Heart right ventricle (tissue), 16 donors: ENCODE data around the gene TRPM5. TPM values are rescaled to one million over a fixed set of nuclear protein-coding genes. Genes with fewer than 3 reads are reported as not detected.
"Not testable (repeated sequence)": the region's sequence is repeated elsewhere in the genome, so short reads cannot be mapped to it uniquely, and the experiment has no call there.

ENCODE experiments used
- ATAC-seq, 8 donors: fragments of 200-7000 bp; cut with Tn5 transposase; one replicate each; pipeline ENCODE4 v1.9.1; 2020; ENCODE audit warnings: mild to moderate bottlenecking in 8 of 8, moderate library complexity in 8 of 8, moderate number of reproducible peaks in 1 of 8
- DNase-seq, 2 donors: peaks; one replicate each; pipeline ENCODE4 v3.0.0-alpha.2; 2020
- H3K27ac ChIP-seq, 10 donors: fragments of 200-600 bp; sonication (generic) in 2 of 10; one replicate each; pipeline versions ENCODE4 v1.5.0 to v1.8.0; 2020 to 2022; ENCODE audit warnings: mild to moderate bottlenecking in 3 of 10
- H3K27me3 ChIP-seq, 7 donors: fragments of 200-600 bp; one replicate each; pipeline ENCODE4 v1.8.0; 2021 to 2022; ENCODE audit warnings: mild to moderate bottlenecking in 2 of 7
- H3K36me3 ChIP-seq, 9 donors: fragments of 200-600 bp; sonication (generic) in 1 of 9; one replicate each; pipeline versions ENCODE4 v1.5.0 to v1.8.0; 2020 to 2022; ENCODE audit warnings: mild to moderate bottlenecking in 2 of 9
- H3K4me1 ChIP-seq, 9 donors: fragments of 200-600 bp; sonication (generic) in 1 of 9; one replicate each; pipeline versions ENCODE4 v1.5.0 to v1.8.0; 2020 to 2022; ENCODE audit warnings: mild to moderate bottlenecking in 4 of 9
- H3K4me3 ChIP-seq, 10 donors: fragments of 200-600 bp; sonication (generic) in 2 of 10; one replicate each; pipeline versions ENCODE4 v1.5.0 to v1.8.0; 2020 to 2022; ENCODE audit warnings: mild to moderate bottlenecking in 7 of 10, moderate library complexity in 2 of 10
- H3K9me3 ChIP-seq, 11 donors: fragments of 200-600 bp in 10 of 11; sonication (generic) in 2 of 11; one replicate each; pipeline versions ENCODE4 v1.5.0 to v1.8.0; 2013 to 2022; ENCODE audit warnings: mild to moderate bottlenecking in 2 of 11, control low read depth in 1 of 11, moderate library complexity in 1 of 11
- CTCF ChIP-seq, 9 donors: fragments of 200-600 bp; sonication (generic) in 2 of 9; IDR thresholded peaks; one replicate each; pipeline versions ENCODE4 v1.5.0 to v1.8.0; 2021 to 2022; ENCODE audit warnings: antibody characterized with exemption in 9 of 9, mild to moderate bottlenecking in 5 of 9, moderate library complexity in 1 of 9
- WGBS, 2 donors: extraction: QIAGEN DNeasy Blood & Tissue Kit; methylation state at CpG; one replicate each; pipeline ENCODE4 v1.1.7; 2013; ENCODE audit warnings: inconsistent platforms in 1 of 2; 5-methylcytosine and 5-hydroxymethylcytosine counted together
- intact Hi-C, 10 donors: fragments of 100-400 bp; cut with DNase I; formaldehyde crosslinking; loops; one replicate each; pipeline versions ENCODE4 v1.11.1 to v1.14.2; 2022
- polyA plus RNA-seq, 2 donors: library from polyadenylated mRNA; stranded (reverse); fragments of 200-250 nt; gene quantifications; one replicate each; pipeline ENCODE4 v1.2.3, GENCODE V29; 2013
- total RNA-seq, 10 donors: library from RNA; stranded (reverse); fragmentation: NEBNext Ultra II Directional in 3 of 10; extraction: Animal tissue kit (Norgen Biotek cat#: 25700) in 3 of 10; gene quantifications; one replicate each; pipeline versions ENCODE4 v1.2.1 to v1.2.4, GENCODE V29; 2021 to 2023
- donor health status: Arrhythmogenic right ventricular cardiomyopathy.
- donor health status: ischemic (EF 13 %, LVEDD 7.1; RV severe dilation, severe dysfunction).
- donor health status: healthy with polysubstance abuse.
- donor health status: DM: no; HTN: yes; CAD: no.
- donor health status: DM: no; HTN: no; CAD: no.
- donor health status: ischemic (EF 25% LVEDD 6.9; RV normal size, moderate dysfunction).
- donor health status: ischemic (EF 25% LVEDD 5.7; RV mildly dilated, moderate dysfunction).
- donor health status: healthy.
- donor health status: DM: yes; HTN: yes; CAD: no.
- donor health status: Ischemic cardiomyopathy.
- donor health status: ischemic (EF 35%, LVEDD 5.7; RV mildly dilated, moderate dysfunction).
- donor health status: nonischemic (EF 11% LVEDD 7.7; RV severe dilation, severe dysfunction).
- donor health status: DM: yes; HTN: yes; CAD: no.
- donor health status: PGD.
- donor health status: ischemic (EF 29% LVEDD 5.4; RV normal size, mild dysfunction).
- donor health status: nonischemic (EF 23%, LVEDD 6.1; RV moderate dilation, normal function).

TRPM5 gene
- total and polyA plus RNA-seq, 12 donors, result not detected

- no peak for TF ChIP-seq CTCF (IDR thresholded peaks at IDR 0.05)
- intact Hi-C loops, result no loop called here
- peak overlapping the region in 1 of 10 donors; percentile 4 for H3K4me3 ChIP-seq
- peak in 6 of 8 donors; percentile 43 to 74 (median 62) for ATAC-seq
- H3K27me3 ChIP-seq, result no peaks in the 10 kb centered on the region
- peak overlapping the region in 1 of 10 donors; percentile 61 for H3K27ac ChIP-seq
- peaks cover 0 to 18% (median 0%) of the 10 kb centered on the region in 11 donors for H3K9me3 ChIP-seq
- H3K4me1 ChIP-seq, result peaks cover 0 to 50% (median 30%) of the 10 kb centered on the region in 9 donors
- no peak for DNase-seq
- WGBS, 2 donors, result 72 to 79% methylated on average over 7 of the region's 7 CpGs
- H3K36me3 ChIP-seq, result no peaks in the 10 kb centered on the region
Observed at GRCh38 chr11:2480874-2481220, 36.5 kb upstream of the TRPM5 start.

- intact Hi-C loops, ATAC-seq, DNase-seq, H3K4me3 ChIP-seq, H3K36me3 ChIP-seq, H3K27me3 ChIP-seq, H3K27ac ChIP-seq: not testable (repeated sequence)
- H3K4me1 ChIP-seq, result peaks cover 0 to 50% (median 30%) of the 10 kb centered on the region in 9 donors
- H3K9me3 ChIP-seq, result peaks cover 0 to 18% (median 0%) of the 10 kb centered on the region in 11 donors
- 68 to 78% methylated on average over 6 of the region's 6 CpGs for WGBS, 2 donors
Observed at GRCh38 chr11:2480067-2480873, 36.0 kb upstream of the TRPM5 start.

- Histone ChIP-seq H3K27me3 (no peaks in the 10 kb centered on the region), H3K9me3 (peaks cover 0 to 18% (median 0%) of the 10 kb centered on the region in 11 donors), H3K4me3 (no peak overlapping the region), H3K4me1 (peaks cover 2 to 50% (median 31%) of the 10 kb centered on the region in 9 donors), H3K27ac (no peak overlapping the region), H3K36me3 (no peaks in the 10 kb centered on the region)
- DNase-seq, result no peak
- intact Hi-C loops, result loop anchor here in 1 of 10 donors (2.0 kb wide), 1 partner anchor 31 kb away; no protein-coding TSS in a partner anchor
- no peak for ATAC-seq
- no peak for TF ChIP-seq CTCF (IDR thresholded peaks at IDR 0.05)
- WGBS, 2 donors, result 58 to 60% methylated on average over 8 of the region's 8 CpGs
Observed at GRCh38 chr11:2477936-2478335, 33.6 kb upstream of the TRPM5 start.

- DNase-seq (no peak), ATAC-seq (peak in 2 of 8 donors; percentile 36 to 65)
- H3K36me3 ChIP-seq, result no peaks in the 10 kb centered on the region
- WGBS, 2 donors, result 33 to 39% methylated on average over 3 of the region's 3 CpGs
- H3K9me3 ChIP-seq, result peaks cover 0 to 18% (median 0%) of the 10 kb centered on the region in 11 donors
- no peak overlapping the region for H3K27ac ChIP-seq
- TF ChIP-seq CTCF (IDR thresholded peaks at IDR 0.05), result no peak
- intact Hi-C loops, result loop anchor here in 1 of 10 donors (2.0 kb wide), 1 partner anchor 32 kb away; no protein-coding TSS in a partner anchor
- H3K4me3 ChIP-seq, result no peak overlapping the region
- H3K27me3 ChIP-seq, result no peaks in the 10 kb centered on the region
- peaks cover 2 to 43% (median 25%) of the 10 kb centered on the region in 9 donors for H3K4me1 ChIP-seq
Observed at GRCh38 chr11:2477254-2477653, 32.9 kb upstream of the TRPM5 start.
